ENCODE results near the gene GPS1.

Gene GPS1

DNA sequence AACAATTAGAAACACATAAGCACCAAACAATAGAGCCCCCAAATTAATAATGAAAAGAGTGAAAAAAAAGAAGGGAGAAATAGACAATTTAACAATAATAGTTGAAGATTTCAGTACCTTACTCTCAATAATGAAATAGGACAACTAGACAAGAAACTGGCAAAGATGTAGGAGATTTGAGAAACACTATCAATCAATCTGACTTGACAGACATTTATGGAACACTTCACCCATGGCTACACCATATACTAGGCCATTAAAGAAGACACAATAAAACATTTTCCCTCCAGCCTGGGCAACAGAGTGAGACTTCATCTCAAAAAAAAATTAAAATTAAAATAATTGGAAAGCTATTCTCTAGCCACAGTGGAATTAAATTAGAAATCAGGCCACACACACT is 18.9 kb downstream of the GPS1 start:
- no peak overlapping the region for H3K4me3 ChIP-seq
- TF ChIP-seq, protein P1, sequence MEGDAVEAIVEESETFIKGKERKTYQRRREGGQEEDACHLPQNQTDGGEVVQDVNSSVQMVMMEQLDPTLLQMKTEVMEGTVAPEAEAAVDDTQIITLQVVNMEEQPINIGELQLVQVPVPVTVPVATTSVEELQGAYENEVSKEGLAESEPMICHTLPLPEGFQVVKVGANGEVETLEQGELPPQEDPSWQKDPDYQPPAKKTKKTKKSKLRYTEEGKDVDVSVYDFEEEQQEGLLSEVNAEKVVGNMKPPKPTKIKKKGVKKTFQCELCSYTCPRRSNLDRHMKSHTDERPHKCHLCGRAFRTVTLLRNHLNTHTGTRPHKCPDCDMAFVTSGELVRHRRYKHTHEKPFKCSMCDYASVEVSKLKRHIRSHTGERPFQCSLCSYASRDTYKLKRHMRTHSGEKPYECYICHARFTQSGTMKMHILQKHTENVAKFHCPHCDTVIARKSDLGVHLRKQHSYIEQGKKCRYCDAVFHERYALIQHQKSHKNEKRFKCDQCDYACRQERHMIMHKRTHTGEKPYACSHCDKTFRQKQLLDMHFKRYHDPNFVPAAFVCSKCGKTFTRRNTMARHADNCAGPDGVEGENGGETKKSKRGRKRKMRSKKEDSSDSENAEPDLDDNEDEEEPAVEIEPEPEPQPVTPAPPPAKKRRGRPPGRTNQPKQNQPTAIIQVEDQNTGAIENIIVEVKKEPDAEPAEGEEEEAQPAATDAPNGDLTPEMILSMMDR (IDR thresholded peaks at IDR 0.05), result no peak
- DNase-seq (ENCODE audit: low spot score), result no peak
- H3K27ac ChIP-seq, result no peak overlapping the region

GRCh38 chr17:82072827-82073226 is 21.1 kb downstream of the GPS1 start:
- Histone ChIP-seq H3K4me3 (no peak overlapping the region), H3K27ac (no peak overlapping the region)
- no peak for DNase-seq (ENCODE audit: low spot score)
- TF ChIP-seq, protein P1 (IDR thresholded peaks at IDR 0.05), result no peak

DNA sequence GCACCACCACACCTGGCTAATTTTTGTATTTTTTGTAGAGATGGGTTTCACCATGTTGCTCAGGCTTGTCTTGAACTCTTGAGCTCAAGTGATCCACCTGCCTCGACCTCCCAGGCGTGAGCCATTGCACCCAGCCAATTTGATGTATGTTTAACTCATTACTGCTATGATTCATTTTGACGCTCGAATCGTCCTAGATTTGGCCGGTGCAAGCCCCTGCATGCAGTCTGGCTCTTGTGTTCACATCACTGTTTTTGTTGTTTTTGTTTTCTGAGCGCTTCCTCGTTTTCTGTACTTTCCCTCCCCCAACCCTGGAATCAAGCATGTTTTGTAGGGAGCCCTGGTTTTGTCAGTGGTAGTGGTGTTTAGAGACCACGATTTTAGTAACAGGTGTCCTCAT is 21.7 kb downstream of the GPS1 start:
- Histone ChIP-seq H3K27ac (no peak overlapping the region), H3K4me3 (no peak overlapping the region)
- DNase-seq (ENCODE audit: low spot score), result no peak
- TF ChIP-seq, protein P1 (IDR thresholded peaks at IDR 0.05), result no peak

DNA sequence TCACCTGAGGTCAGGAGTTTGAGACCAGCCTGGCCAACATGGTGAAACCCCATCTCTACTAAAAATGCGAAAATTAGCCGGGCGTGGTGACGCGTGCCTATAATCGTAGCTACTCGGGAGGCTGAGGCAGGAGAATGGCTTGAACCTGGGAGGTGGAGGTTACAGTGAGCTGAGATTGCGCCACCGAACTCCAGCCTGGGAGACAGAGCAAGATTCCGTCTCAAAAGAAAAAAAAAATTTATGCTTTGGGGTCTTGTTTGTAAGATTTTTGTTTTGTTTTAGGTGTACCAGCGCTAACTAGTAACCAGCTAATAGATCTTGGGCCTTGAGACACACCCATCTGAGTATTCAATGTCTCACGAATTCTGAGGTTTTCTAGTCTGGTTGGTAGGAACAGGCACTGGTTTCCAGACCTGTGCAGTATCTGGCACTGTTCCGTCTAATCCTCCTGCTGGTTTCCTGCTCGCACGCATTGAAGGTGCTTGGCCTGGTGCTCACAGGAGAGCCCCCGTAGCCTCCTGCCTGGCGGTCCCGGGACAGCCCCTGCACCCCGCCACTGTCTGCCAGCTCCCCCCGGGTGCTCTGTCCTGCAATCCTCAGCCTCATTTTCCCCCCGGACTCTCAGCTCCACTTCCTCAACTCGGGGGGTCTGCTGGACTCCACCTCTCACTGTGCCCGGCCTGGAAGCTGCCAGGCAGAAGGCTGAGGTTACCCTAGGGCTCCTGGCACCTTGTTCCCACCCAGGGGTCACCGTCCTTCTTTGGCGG is 24.5 kb downstream of the GPS1 start:
- Histone ChIP-seq H3K4me3 (no peak overlapping the region), H3K27ac (no peak overlapping the region)
- TF ChIP-seq, protein P1 (IDR thresholded peaks at IDR 0.05), result no peak
- no peak for DNase-seq (ENCODE audit: low spot score)

DNA sequence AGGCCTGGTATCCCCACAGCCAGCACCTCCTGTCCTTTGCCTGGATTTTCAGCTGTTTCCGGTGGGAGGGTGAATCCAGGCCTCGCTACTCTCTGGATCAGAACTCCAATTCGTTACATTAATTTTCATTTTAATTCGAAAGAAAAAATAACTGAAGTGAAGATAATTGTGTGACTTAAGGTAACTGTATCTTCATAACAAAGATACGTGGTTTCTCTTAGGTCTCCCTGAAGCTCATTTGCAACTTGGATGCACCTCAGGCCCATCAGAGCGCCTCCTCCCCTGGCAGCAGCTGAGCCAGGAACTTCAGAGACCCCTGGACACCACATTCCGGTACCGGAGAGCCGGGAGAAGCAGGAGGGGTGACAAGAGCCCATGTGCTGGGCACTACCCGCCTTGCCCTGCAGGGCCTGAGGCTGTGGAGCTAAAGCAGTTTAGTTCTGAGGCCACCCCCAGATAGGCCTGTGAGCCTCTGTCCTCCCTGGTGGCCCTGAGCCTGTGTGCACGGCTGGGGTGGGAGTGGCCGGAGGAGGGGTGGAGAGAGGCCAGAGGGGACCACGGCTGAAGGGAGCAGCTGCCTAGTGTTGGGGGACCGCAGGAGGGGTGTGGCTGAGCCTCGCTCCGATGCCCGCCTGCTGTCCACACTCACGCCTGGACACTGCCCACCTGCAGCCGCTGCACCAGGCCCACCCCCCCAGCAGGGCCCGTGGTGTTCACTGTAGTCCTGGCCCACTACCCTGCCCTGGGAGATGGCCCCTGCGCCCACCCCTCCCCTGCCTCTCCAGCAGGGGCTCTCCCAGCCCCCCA is 25.3 kb downstream of the GPS1 start:
- Histone ChIP-seq H3K27ac (no peak overlapping the region), H3K4me3 (no peak overlapping the region)
- DNase-seq (ENCODE audit: low spot score), result no peak
- TF ChIP-seq, protein P1 (IDR thresholded peaks at IDR 0.05), result no peak

- TF ChIP-seq, protein P1 (IDR thresholded peaks at IDR 0.05), result no peak
- H3K4me3 ChIP-seq, result no peak overlapping the region
- no peak overlapping the region for H3K27ac ChIP-seq
- DNase-seq (ENCODE audit: low spot score), result no peak
Measured at GRCh38 chr17:82077617-82078358, 26.1 kb downstream of the GPS1 start.

Data from coronary artery (tissue), 2 donors.